ENCODE results near the gene DACT1. TPM values are rescaled to one million over a fixed set of nuclear protein-coding genes. Genes with fewer than 3 reads are reported as not detected.
A peak's percentile ranks its signal among the peaks of the same experiment; 100 is the strongest.

DACT1 gene
- total RNA-seq, 1 donor from 2014 or later = 326 TPM

- DNase-seq (ENCODE audit: low spot score) = no peak
- H3K27me3 Mint-ChIP-seq (ENCODE audit: low read depth) = no peaks in the 10 kb centered on the region
- TF ChIP-seq CTCF (IDR thresholded peaks at IDR 0.05) = no peak
- peaks cover 48% of the 10 kb centered on the region for H3K36me3 Mint-ChIP-seq (ENCODE audit: low read depth)
- no peak overlapping the region for H3K27ac Mint-ChIP-seq (ENCODE audit: unreplicated experiment)
- peaks cover 41% of the 10 kb centered on the region for H3K4me1 Mint-ChIP-seq (ENCODE audit: low read depth)
- H3K4me3 Mint-ChIP-seq (ENCODE audit: unreplicated experiment) = peak overlapping the region; percentile 29
- H3K9me3 Mint-ChIP-seq (ENCODE audit: low read depth) = no peaks in the 10 kb centered on the region
Observed at GRCh38 chr14:58647777-58648176, 10.0 kb downstream of the DACT1 start.

- Mint-ChIP-seq H3K9me3 (ENCODE audit: low read depth) (peaks cover 3% of the 10 kb centered on the region), H3K4me3 (ENCODE audit: unreplicated experiment) (no peak overlapping the region), H3K4me1 (ENCODE audit: low read depth) (peaks cover 17% of the 10 kb centered on the region), H3K36me3 (ENCODE audit: low read depth) (peaks cover 26% of the 10 kb centered on the region), H3K27me3 (ENCODE audit: low read depth) (no peaks in the 10 kb centered on the region), H3K27ac (ENCODE audit: unreplicated experiment) (no peak overlapping the region)
- TF ChIP-seq CTCF (IDR thresholded peaks at IDR 0.05) = no peak
- no peak for DNase-seq (ENCODE audit: low spot score)
Observed at GRCh38 chr14:58650857-58651256, 13.1 kb downstream of the DACT1 start.

GRCh38 chr14:58656671-58657411 lies 19.1 kb downstream of the DACT1 start:
- no peak overlapping the region for H3K4me3 Mint-ChIP-seq (ENCODE audit: unreplicated experiment)
- H3K4me1 Mint-ChIP-seq (ENCODE audit: low read depth) = peaks cover 19% of the 10 kb centered on the region
- H3K27me3 Mint-ChIP-seq (ENCODE audit: low read depth) = no peaks in the 10 kb centered on the region
- peak overlapping the region; percentile 39 for H3K27ac Mint-ChIP-seq (ENCODE audit: unreplicated experiment)
- H3K9me3 Mint-ChIP-seq (ENCODE audit: low read depth) = peaks cover 3% of the 10 kb centered on the region
- peaks cover 2% of the 10 kb centered on the region for H3K36me3 Mint-ChIP-seq (ENCODE audit: low read depth)
- no peak for DNase-seq (ENCODE audit: low spot score)
- TF ChIP-seq CTCF (IDR thresholded peaks at IDR 0.05) = no peak

- DNase-seq (ENCODE audit: low spot score) = no peak
- peaks cover 37% of the 10 kb centered on the region for H3K4me1 Mint-ChIP-seq (ENCODE audit: low read depth)
- H3K27ac Mint-ChIP-seq (ENCODE audit: unreplicated experiment) = no peak overlapping the region
- no peaks in the 10 kb centered on the region for H3K27me3 Mint-ChIP-seq (ENCODE audit: low read depth)
- H3K36me3 Mint-ChIP-seq (ENCODE audit: low read depth) = peaks cover 2% of the 10 kb centered on the region
- peaks cover 3% of the 10 kb centered on the region for H3K9me3 Mint-ChIP-seq (ENCODE audit: low read depth)
- no peak overlapping the region for H3K4me3 Mint-ChIP-seq (ENCODE audit: unreplicated experiment)
- no peak for TF ChIP-seq CTCF (IDR thresholded peaks at IDR 0.05)
Observed at GRCh38 chr14:58659061-58659460, 21.3 kb downstream of the DACT1 start.

GRCh38 chr14:58659846-58660245 lies 22.1 kb downstream of the DACT1 start:
- DNase-seq (ENCODE audit: low spot score) = no peak
- TF ChIP-seq CTCF (IDR thresholded peaks at IDR 0.05) = no peak
- H3K4me1 Mint-ChIP-seq (ENCODE audit: low read depth) = peaks cover 45% of the 10 kb centered on the region
- no peak overlapping the region for H3K4me3 Mint-ChIP-seq (ENCODE audit: unreplicated experiment)
- peaks cover 2% of the 10 kb centered on the region for H3K36me3 Mint-ChIP-seq (ENCODE audit: low read depth)
- peak overlapping the region; percentile 1 for H3K27ac Mint-ChIP-seq (ENCODE audit: unreplicated experiment)
- peaks cover 3% of the 10 kb centered on the region for H3K9me3 Mint-ChIP-seq (ENCODE audit: low read depth)
- H3K27me3 Mint-ChIP-seq (ENCODE audit: low read depth) = no peaks in the 10 kb centered on the region

Measured in chondrocyte (in vitro differentiated cells).